RWPE1 (cell line): Measurements from ENCODE around the gene BLTP3A.

Experiments used
- CTCF ChIA-PET: fragments of 350-600 bp; sonication (Branson Sonifier 250); formaldehyde crosslinking; extraction: SDS; loops from one replicate; lab custom pipeline; 2021; lab: Yijun Ruan, JAX
- POLR2A ChIA-PET: fragments of 400-600 bp; formaldehyde crosslinking; extraction: SDS; loops from one replicate; lab custom pipeline; 2020; ENCODE audit warnings: antibody characterized with exemption; ENCODE audit not compliant: low non-redundant PET; lab: Yijun Ruan, JAX
- DNase-seq: peaks from one replicate; pipeline ENCODE4 v3.0.0; 2012; ENCODE audit warnings: low spot score
- H3K27ac ChIP-seq: fragments of 450-650 bp; 2 replicates; pipeline ENCODE4 v1.5.1; 2017
- TF ChIP-seq, protein P1 (sequence below): fragments of 450-650 bp; conservative IDR thresholded peaks from 2 replicates; pipeline ENCODE4 v1.5.1; 2017; ENCODE audit warnings: low read depth, mild to moderate bottlenecking

BLTP3A gene

GRCh38 chr6:34829137-34829536 is 37.3 kb downstream of the BLTP3A start:
- no peak overlapping the region for H3K27ac ChIP-seq
- POLR2A ChIA-PET = no interaction called here
- CTCF ChIA-PET = interaction anchor here (0.6 to 0.8 kb wide), 3 partner anchors 11 to 1777 kb away, joined by 3 to 5 read pairs (median 4); no protein-coding TSS in a partner anchor
- TF ChIP-seq, protein P1, sequence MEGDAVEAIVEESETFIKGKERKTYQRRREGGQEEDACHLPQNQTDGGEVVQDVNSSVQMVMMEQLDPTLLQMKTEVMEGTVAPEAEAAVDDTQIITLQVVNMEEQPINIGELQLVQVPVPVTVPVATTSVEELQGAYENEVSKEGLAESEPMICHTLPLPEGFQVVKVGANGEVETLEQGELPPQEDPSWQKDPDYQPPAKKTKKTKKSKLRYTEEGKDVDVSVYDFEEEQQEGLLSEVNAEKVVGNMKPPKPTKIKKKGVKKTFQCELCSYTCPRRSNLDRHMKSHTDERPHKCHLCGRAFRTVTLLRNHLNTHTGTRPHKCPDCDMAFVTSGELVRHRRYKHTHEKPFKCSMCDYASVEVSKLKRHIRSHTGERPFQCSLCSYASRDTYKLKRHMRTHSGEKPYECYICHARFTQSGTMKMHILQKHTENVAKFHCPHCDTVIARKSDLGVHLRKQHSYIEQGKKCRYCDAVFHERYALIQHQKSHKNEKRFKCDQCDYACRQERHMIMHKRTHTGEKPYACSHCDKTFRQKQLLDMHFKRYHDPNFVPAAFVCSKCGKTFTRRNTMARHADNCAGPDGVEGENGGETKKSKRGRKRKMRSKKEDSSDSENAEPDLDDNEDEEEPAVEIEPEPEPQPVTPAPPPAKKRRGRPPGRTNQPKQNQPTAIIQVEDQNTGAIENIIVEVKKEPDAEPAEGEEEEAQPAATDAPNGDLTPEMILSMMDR = no peak
- peak; percentile 22 for DNase-seq

DNA sequence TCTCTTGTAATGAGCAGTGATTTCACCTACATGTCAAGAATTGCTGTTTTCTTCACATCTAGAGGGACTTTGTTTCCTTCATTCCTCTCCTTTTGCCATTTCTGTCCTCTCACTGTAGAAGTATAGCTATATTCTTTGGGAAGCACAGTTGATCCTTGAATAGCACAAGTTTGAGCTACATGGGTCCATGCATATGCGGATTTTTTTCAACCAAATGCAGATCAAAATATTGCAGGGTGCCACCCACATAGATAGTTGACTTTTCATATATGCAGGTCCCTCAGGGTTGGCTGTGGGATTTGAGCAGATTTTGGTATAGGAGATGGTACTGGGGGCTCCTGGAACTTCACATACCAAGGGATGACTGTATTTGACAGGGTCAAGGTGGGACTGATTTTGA is 41.1 kb downstream of the BLTP3A start:
- ChIA-PET POLR2A (no interaction called here), CTCF (interaction anchor here (0.7 kb wide), 1 partner anchor 19 kb away, joined by 7 read pairs; no protein-coding TSS in a partner anchor)
- TF ChIP-seq, protein P1 = no peak
- DNase-seq = no peak
- H3K27ac ChIP-seq = no peak overlapping the region

DNA sequence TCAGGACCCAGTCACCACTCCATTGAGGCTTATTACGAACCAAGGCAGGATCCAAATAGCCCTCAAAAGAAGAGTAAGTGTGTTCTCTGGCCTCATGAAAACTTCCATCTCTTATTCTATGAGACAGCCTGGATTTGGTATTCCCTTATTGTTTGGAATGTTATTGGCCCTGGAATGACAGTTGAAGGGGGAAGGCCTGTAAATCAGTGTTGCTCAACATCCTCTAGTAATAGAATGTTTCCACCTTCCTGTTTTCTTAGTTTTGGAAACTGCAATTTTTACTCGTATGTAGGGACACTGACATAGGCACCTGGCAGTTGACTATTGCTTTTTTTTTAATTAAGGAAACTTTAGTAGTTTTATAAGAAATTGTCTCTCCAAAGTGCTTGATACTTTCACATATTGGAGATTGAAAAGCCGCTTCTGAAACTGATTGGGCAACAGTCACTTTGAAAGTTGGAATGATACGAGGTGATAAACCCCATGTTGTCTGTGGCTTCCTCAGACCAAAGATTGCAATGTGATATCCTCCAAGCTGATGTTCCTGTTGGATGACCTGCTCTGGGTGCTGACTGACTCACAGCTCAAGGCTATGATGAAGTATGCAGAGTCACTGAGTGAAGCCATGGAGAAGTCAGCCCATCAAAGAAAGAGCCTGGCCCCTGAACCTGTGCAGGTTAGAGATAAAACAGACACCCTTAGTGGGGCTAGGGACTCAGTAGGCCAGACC is 43.1 kb downstream of the BLTP3A start:
- H3K27ac ChIP-seq = no peak overlapping the region
- CTCF ChIA-PET = no interaction called here
- TF ChIP-seq, protein P1 = no peak
- POLR2A ChIA-PET = no interaction called here
- peak; percentile 32 for DNase-seq

DNA sequence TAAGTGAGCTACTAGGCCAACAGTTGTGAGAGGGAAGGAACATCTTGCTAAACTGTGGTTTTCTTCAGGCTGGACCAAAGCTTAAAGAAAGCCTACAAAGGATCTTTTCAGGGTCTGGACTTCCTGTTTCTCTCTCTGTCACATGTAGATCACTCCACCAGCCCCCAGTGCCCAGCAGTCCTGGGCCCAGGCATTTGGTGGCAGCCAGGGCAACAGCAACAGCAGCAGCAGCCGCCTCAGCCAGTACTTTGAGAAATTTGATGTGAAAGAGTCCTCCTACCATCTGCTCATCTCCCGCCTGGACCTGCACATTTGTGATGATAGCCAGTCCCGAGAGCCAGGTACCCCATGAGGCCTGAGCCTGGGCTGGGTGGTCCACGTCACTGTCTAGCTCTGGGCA is 44.1 kb downstream of the BLTP3A start:
- ChIA-PET POLR2A (no interaction called here), CTCF (no interaction called here)
- DNase-seq = no peak
- TF ChIP-seq, protein P1 = no peak
- no peak overlapping the region for H3K27ac ChIP-seq

GRCh38 chr6:34836451-34836850 is 44.6 kb downstream of the BLTP3A start:
- ChIA-PET CTCF (no interaction called here), POLR2A (no interaction called here)
- TF ChIP-seq, protein P1 = no peak
- no peak overlapping the region for H3K27ac ChIP-seq
- DNase-seq = no peak

GRCh38 chr6:34837528-34837927 is 45.6 kb downstream of the BLTP3A start:
- CTCF ChIA-PET = no interaction called here

More at GRCh38 chr6:34837528-34837927, 45.6 kb downstream of the BLTP3A start:
- no peak overlapping the region for H3K27ac ChIP-seq
- POLR2A ChIA-PET = no interaction called here
- TF ChIP-seq, protein P1 = no peak
- DNase-seq = no peak
